ENCODE measurements around the gene ZNF219.

Gene ZNF219

DNA sequence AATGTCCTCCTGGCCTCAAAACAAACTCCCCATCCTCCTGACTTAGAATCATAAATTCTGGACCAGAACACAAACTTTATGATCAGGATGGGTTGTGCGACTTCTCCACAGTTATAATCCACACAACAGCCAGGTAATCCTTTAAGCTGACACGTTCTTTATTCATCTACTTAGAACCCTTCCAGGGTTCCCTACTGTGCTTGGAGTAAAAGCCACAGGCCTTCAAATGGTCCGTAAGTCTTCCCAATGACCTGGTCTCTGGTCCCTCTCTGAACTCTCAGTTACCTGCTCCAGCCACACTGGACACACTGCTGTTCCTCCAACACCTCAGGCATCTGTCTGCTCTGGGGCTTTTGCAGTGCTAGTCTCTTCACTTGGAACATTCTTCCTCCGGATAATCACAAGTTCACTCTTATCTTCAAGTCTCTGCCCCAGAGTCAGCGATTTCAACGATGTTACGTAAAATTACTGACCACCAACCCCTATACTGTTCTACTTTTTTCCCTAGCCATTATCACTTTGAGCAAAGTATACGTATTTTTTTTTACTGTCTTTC, 58.0 kb downstream of the ZNF219 start:
- no peaks in the 10 kb centered on the region for H4K20me1 ChIP-seq (ENCODE audit: insufficient read depth, low read length, poor library complexity, severe bottlenecking)
- H2AFZ ChIP-seq (ENCODE audit: low read length): no peak overlapping the region
- H3K9me3 ChIP-seq (ENCODE audit: insufficient read depth, low read depth, low read length): no peaks in the 10 kb centered on the region
- peaks cover 32% of the 10 kb centered on the region for H3K4me1 ChIP-seq (ENCODE audit: insufficient read depth, low read length, poor library complexity, severe bottlenecking)
- H3K27me3 ChIP-seq (ENCODE audit: insufficient read depth, low read length, poor library complexity, severe bottlenecking): no peaks in the 10 kb centered on the region
- no peak overlapping the region for H3K9ac ChIP-seq (ENCODE audit: low read depth, low read length, poor library complexity, severe bottlenecking)
- no peaks in the 10 kb centered on the region for H3F3A ChIP-seq (ENCODE audit: low read depth)
- H3K36me3 ChIP-seq (ENCODE audit: insufficient read depth, low read length): no peaks in the 10 kb centered on the region
- H3K79me2 ChIP-seq (ENCODE audit: insufficient read depth, low read length): no peaks in the 10 kb centered on the region
- H3K9me2 ChIP-seq (replicated peaks; ENCODE audit: low read depth, low read length): no peaks in the 10 kb centered on the region
- no peak overlapping the region for H3K4me3 ChIP-seq (ENCODE audit: low read length, poor library complexity, severe bottlenecking)
- TF ChIP-seq CTCF (conservative IDR thresholded peaks at IDR 0.05; ENCODE audit: low read length): 0 out of 2 replicates have a peak, but pooled peaks have one; percentile 5
- no peak for TF ChIP-seq EZH2phosphoT487 (IDR thresholded peaks at IDR 0.05; ENCODE audit: borderline replicate concordance)
- no peak overlapping the region for H3K4me2 ChIP-seq (ENCODE audit: low read depth, low read length, poor library complexity, severe bottlenecking)

All from Loucy (cell line).